NT2/D1 (cell line): ENCODE data around the gene UBAP1L.

ENCODE experiments used
- DNase-seq: peaks from one replicate; pipeline ENCODE4 v3.0.0-alpha.2; 2011; ENCODE audit warnings: low read depth, low spot score
- H3K27me3 ChIP-seq: 2 replicates; pipeline ENCODE4 v1.6.0; 2011; ENCODE audit warnings: mild to moderate bottlenecking; ENCODE audit not compliant: insufficient read length, insufficient read depth
- H3K36me3 ChIP-seq: 2 replicates; pipeline ENCODE4 v1.6.1; 2011; ENCODE audit warnings: mild to moderate bottlenecking, low read length, mixed read lengths; ENCODE audit not compliant: insufficient read depth, insufficient read length
- H3K4me1 ChIP-seq: 2 replicates; pipeline ENCODE4 v1.5.1; 2011; ENCODE audit not compliant: insufficient read depth, insufficient read length
- H3K4me3 ChIP-seq: 2 replicates; pipeline ENCODE4 v1.5.1; 2011; ENCODE audit warnings: low read depth; ENCODE audit not compliant: insufficient read length
- H3K9ac ChIP-seq: 2 replicates; pipeline ENCODE4 v1.6.0; 2011; ENCODE audit warnings: low read depth; ENCODE audit not compliant: insufficient read length
- H3K9me3 ChIP-seq: 2 replicates; pipeline ENCODE4 v1.5.1; 2011; ENCODE audit warnings: mild to moderate bottlenecking, low read length; ENCODE audit not compliant: insufficient read depth
- SUZ12 ChIP-seq: IDR thresholded peaks from 2 replicates; pipeline ENCODE4 v1.6.1; 2011; ENCODE audit not compliant: insufficient read length, insufficient read depth; ENCODE audit errors: extremely low read depth
- YY1 ChIP-seq: IDR thresholded peaks from 2 replicates; pipeline ENCODE4 v1.6.1; 2011; ENCODE audit not compliant: insufficient read length, insufficient read depth
- ZNF274 ChIP-seq: IDR thresholded peaks from 2 replicates; pipeline ENCODE4 v1.6.1; 2011; ENCODE audit warnings: mild to moderate bottlenecking, low read depth, low read length

The UBAP1L gene

DNA sequence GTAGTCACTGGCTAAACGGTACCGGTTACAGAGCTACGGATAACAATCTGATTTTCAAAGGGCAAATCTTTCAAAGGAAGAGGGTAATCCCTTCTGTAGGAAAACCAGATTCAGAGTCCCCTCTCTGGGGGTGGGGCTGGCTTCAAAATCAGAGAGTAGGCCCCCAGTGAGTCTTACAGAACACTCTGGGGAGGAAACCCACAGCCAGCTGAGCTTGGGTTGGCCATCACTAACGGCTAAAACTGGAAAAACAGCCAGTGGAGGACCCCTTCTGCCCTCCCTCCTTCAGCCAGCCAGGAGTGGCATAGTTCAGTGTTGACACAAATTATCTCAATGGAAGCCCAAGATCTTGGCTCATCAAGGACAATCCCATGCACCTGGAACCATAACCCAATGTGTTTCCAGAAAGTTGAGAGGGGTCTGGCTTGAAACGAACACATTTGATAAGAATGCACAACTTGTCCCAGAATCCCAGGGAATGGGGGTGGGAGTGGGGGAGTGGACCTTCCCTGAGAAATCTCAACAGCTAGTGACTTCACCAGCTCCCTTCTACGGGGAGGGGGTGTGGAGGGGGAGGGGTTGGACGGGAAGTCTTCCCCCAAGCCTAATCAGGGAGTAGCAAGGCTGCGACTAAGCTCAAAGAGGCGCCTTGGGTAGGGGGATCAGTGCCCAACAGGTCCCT is 48.2 kb downstream of the UBAP1L start:
- TF ChIP-seq ZNF274 (no peak), SUZ12 (no peak), YY1 (no peak)
- H3K36me3 ChIP-seq = peaks cover 31% of the 10 kb centered on the region
- peak overlapping the region; percentile 84 for H3K9ac ChIP-seq
- no peaks in the 10 kb centered on the region for H3K27me3 ChIP-seq
- DNase-seq = no peak
- no peaks in the 10 kb centered on the region for H3K9me3 ChIP-seq
- H3K4me1 ChIP-seq = peaks cover 11% of the 10 kb centered on the region
- H3K4me3 ChIP-seq = peak overlapping the region; percentile 83

- Histone ChIP-seq H3K4me1 (peaks cover 8% of the 10 kb centered on the region), H3K36me3 (peaks cover 34% of the 10 kb centered on the region), H3K27me3 (no peaks in the 10 kb centered on the region), H3K9ac (peak overlapping the region; percentile 84), H3K9me3 (no peaks in the 10 kb centered on the region), H3K4me3 (peak overlapping the region; percentile 83)
- TF ChIP-seq YY1 = no peak
- no peak for TF ChIP-seq ZNF274
- TF ChIP-seq SUZ12 = no peak
- no peak for DNase-seq
These were observed 48.9 kb downstream of the UBAP1L start for GRCh38 chr15:65066001-65066634.

- TF ChIP-seq SUZ12 = no peak
- TF ChIP-seq ZNF274 = no peak
- TF ChIP-seq YY1 = no peak
- peaks cover 12% of the 10 kb centered on the region for H3K4me1 ChIP-seq
- H3K9me3 ChIP-seq = no peaks in the 10 kb centered on the region
- no peaks in the 10 kb centered on the region for H3K27me3 ChIP-seq
- H3K4me3 ChIP-seq = no peak overlapping the region
- DNase-seq = no peak
- peaks cover 66% of the 10 kb centered on the region for H3K36me3 ChIP-seq
- H3K9ac ChIP-seq = no peak overlapping the region
These were observed 52.3 kb downstream of the UBAP1L start for GRCh38 chr15:65062726-65063125.

DNA sequence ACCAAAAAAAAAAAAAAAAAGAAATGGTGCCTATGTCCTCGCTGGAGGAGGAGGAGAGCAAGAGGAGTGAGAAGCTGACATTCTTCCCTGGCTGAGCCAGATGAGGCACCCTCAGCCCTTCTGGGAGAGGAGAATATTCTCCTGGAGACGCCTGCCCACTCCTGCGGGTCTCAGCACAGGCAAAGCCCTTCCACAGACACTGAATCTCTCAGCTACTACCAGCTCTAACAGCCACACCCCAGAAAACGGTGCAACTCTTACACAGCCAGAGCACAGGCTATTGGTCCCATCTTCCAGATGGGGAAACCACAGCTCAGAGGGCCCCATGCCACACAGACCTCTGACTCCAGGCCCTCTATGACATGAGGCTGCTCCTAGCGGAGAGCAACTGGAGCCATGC is 52.9 kb downstream of the UBAP1L start:
- H3K27me3 ChIP-seq = no peaks in the 10 kb centered on the region
- no peak for DNase-seq
- TF ChIP-seq SUZ12 (no peak), YY1 (no peak), ZNF274 (no peak)
- H3K36me3 ChIP-seq = peaks cover 72% of the 10 kb centered on the region
- H3K4me1 ChIP-seq = peaks cover 12% of the 10 kb centered on the region
- no peak overlapping the region for H3K9ac ChIP-seq
- no peak overlapping the region for H3K4me3 ChIP-seq
- H3K9me3 ChIP-seq = no peaks in the 10 kb centered on the region

GRCh38 chr15:65060641-65061397 is 54.2 kb downstream of the UBAP1L start:
- no peaks in the 10 kb centered on the region for H3K27me3 ChIP-seq
- H3K9me3 ChIP-seq = no peaks in the 10 kb centered on the region
- H3K4me3 ChIP-seq = no peak overlapping the region
- TF ChIP-seq YY1 (no peak), SUZ12 (no peak), ZNF274 (no peak)
- H3K9ac ChIP-seq = no peak overlapping the region
- H3K36me3 ChIP-seq = peaks cover 85% of the 10 kb centered on the region
- H3K4me1 ChIP-seq = peaks cover 12% of the 10 kb centered on the region
- no peak for DNase-seq

DNA sequence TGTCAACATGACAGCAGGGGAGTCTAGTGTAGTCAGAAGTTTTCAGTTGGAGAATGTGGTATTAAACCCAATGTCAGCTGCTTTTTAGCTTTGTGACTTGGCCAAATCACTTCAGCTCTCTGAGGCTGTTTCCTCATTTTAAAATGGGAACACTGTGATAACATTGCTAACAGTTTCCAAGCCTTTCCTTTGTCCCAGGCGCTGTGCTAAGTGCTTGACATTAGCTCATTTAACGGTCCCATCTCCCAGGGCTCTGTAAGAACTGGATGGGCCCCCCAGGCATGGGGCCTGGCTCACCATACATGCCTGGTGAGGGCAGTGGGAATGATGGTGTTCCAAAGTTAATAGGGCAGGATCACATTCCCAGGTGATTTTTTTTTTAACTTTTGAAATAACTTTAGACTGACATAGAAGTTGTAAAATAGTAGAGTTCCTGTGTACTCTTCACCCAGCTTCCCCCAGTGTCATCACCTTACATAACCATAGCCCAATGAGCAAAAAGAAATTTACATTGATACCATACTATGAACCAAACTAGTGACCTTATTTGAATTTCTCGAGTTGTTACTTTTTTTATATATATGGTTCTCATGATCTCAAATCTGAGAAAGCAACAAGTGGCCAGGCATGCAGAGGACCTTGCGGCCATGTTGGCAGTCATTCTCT is 54.9 kb downstream of the UBAP1L start:
- Histone ChIP-seq H3K9ac (no peak overlapping the region), H3K36me3 (peaks cover 85% of the 10 kb centered on the region), H3K27me3 (no peaks in the 10 kb centered on the region), H3K4me3 (no peak overlapping the region), H3K4me1 (peaks cover 5% of the 10 kb centered on the region), H3K9me3 (no peaks in the 10 kb centered on the region)
- TF ChIP-seq ZNF274 (no peak), YY1 (no peak), SUZ12 (no peak)
- no peak for DNase-seq

DNA sequence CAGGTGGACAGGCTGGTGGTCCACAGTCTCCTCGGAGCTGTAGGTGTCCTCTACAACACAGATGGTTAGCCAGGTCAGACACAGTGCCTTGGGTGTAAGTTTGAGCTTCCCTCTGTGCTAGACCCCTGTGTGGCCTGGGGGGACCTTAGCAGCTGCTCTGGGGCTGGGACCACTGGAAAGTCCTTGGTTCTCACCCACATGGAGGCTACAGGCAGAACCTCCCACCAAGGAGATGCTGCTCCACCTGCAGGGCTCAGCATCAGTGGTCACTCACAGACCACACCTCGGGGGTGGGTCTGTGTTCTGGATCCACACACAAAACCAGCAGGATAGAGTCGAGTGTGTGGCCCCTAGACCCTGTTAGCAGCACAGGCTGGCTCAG is 55.6 kb downstream of the UBAP1L start:
- Histone ChIP-seq H3K27me3 (no peaks in the 10 kb centered on the region), H3K9ac (no peak overlapping the region), H3K9me3 (no peaks in the 10 kb centered on the region), H3K4me3 (no peak overlapping the region), H3K4me1 (peaks cover 3% of the 10 kb centered on the region), H3K36me3 (peaks cover 87% of the 10 kb centered on the region)
- TF ChIP-seq YY1 (no peak), ZNF274 (no peak), SUZ12 (no peak)
- DNase-seq = no peak
